Body of pancreas (tissue), 4 donors: ENCODE data around the gene TRMT11. TPM values are rescaled to one million over a fixed set of nuclear protein-coding genes. Genes with fewer than 3 reads are reported as not detected.

Source experiments
- ATAC-seq: fragments of 150-250 bp; one replicate; pipeline ENCODE4 v1.9.1; 2016
- DNase-seq, 4 donors: peaks; one replicate each; pipeline ENCODE4 v3.0.0-alpha.2; 2019
- H3K27ac ChIP-seq, 4 donors: fragments of 200-600 bp; sonication (generic); 1 replicate in 3 of 4; 2 replicates in 1 of 4; pipeline versions ENCODE4 v1.5.1 to v1.6.1; 2016 to 2019; ENCODE audit warnings: mild to moderate bottlenecking in 1 of 4, mixed read lengths in 1 of 4, moderate library complexity in 1 of 4
- H3K27me3 ChIP-seq, 2 donors: fragments of 200-600 bp; sonication (generic); one replicate each; pipeline ENCODE4 v1.6.0; 2016; ENCODE audit warnings: mild to moderate bottlenecking in 1 of 2
- H3K36me3 ChIP-seq, 2 donors: fragments of 200-600 bp; sonication (generic); replicated peaks in 1 of 2; 2 replicates each; pipeline ENCODE4 v1.5.1; 2016; ENCODE audit warnings: low read depth in 2 of 2; ENCODE audit not compliant: insufficient read depth in 1 of 2
- H3K4me1 ChIP-seq: fragments of 200-600 bp; sonication (generic); one replicate; pipeline ENCODE4 v1.6.0; 2016
- H3K4me3 ChIP-seq, 2 donors: fragments of 200-600 bp; sonication (generic); 1 replicate in 1 of 2; 2 replicates in 1 of 2; pipeline ENCODE4 v1.5.1; 2016 to 2019
- H3K9me3 ChIP-seq, 3 donors: fragments of 200-600 bp; sonication (generic); 1 replicate in 2 of 3; 2 replicates in 1 of 3; pipeline ENCODE4 v1.5.1; 2016
- POLR2A ChIP-seq, 3 donors: fragments of 450-650 bp; IDR thresholded peaks; one replicate each; pipeline ENCODE4 v1.6.1; 2016; ENCODE audit warnings: antibody characterized with exemption in 3 of 3, mild to moderate bottlenecking in 2 of 3
- WGBS, 2 donors: methylation state at CpG; one replicate each; pipeline ENCODE4 v1.1.5; 2017; 5-methylcytosine and 5-hydroxymethylcytosine counted together
- intact Hi-C: fragments of 100-400 bp; cut with DNase I; formaldehyde crosslinking; loops from one replicate; pipeline ENCODE4 v1.15.1; 2023
- small RNA-seq: library from RNA; depleted of rRNA; stranded (forward); fragments of <200 nt; gene quantifications from one replicate; pipeline ENCODE3, GENCODE V24; 2016
- total RNA-seq, 2 donors: library from RNA; depleted of rRNA; stranded (reverse); fragments of >200 nt; gene quantifications; one replicate each; pipeline ENCODE4 v1.1.0, GENCODE V29; 2016
- TF ChIP-seq, protein P1 (sequence below), 7 experiments: fragments of 450-650 bp in 4 of 7; fragments of 200-600 bp in 3 of 7; sonication (generic) in 3 of 7; IDR thresholded peaks; one replicate each; pipeline ENCODE4 v1.5.1; 2016 to 2019; ENCODE audit warnings: antibody characterized with exemption in 7 of 7

Gene TRMT11
- total RNA-seq, 2 donors from 2014 or later, result 26.5 to 26.7 TPM

DNA sequence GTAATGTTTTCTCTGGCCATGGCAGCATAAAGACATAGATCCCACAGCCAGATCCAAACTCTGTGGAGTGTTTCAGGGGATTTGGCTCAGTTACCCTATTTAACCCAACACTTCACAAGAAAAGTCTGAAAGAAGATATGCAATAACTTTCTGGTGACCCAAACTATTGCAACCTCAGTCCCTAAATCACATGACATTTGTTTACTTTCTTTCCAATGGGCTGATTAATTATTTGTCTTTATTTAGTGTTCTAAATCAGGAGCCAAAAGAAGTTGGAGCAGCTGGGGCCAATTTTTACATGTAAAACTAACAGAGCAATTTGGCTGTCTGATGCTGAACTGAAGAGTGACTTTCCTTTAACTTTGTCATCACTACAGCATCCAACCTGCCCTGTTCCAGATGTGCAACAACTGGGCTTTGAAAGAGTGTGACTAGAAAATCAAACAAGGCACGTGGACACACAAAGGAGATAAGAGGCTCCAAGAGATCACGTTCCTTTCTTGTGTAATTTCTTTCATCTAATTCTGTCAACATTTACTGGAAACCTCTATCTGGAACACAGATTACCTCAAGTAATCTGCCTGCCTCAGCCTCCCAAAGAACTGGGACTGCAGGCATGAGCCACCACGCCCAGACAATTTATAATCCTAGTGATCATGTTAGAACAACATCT, 90.8 kb downstream of the TRMT11 start:
- no peak for ATAC-seq
- intact Hi-C loops, result no loop called here

DNA sequence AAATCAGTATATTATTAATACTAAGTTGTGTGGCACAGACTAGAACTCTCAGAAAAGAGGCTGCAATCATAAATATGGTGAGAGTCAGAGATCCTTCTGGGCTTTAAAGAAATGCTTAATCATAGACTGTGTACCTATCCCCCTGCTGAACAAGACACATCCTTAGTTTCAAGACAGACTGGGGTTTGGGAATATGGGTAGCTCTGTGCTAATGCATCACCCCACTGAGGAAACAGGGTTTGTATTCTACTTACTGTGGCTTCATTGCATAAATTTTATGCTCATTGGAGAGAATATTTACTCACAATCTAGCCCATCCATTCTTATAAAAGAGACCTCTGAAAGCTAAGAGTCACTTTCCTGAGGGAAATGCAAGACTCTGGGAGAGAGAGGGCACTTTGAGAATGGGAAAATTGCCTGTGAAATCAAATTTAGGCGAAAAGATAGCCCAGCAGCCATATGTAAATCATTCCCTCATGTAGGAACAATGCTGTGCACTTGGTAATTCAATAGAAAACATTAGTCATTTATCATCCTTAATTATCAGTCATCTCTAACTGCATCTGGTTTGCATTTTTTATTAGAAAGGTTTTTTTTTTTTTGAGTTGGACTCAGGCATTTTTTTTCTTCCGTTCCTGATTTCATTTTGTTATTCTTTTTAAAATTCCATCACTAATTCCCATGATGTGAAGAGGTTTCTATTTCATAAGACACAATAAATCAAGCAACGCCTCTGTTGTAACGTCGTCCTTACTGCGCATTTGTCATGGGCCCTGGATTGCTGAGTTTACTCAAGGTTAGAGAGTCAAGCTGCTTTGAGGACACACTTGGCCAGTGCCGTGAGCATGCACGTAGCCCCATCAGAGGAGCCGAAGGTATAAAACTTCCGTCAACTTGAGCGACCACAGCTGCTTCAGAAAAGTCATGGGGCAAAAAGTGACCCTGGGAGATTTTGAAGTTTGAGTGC, 91.8 kb downstream of the TRMT11 start:
- intact Hi-C loops, result no loop called here
- H3K4me3 ChIP-seq, result no peak overlapping the region
- no peaks in the 10 kb centered on the region for H3K9me3 ChIP-seq
- H3K4me1 ChIP-seq, result peaks cover 13% of the 10 kb centered on the region
- no peaks in the 10 kb centered on the region for H3K36me3 ChIP-seq
- ATAC-seq (peak; percentile 15), DNase-seq (peak in 1 of 4 donors; percentile 13)
- WGBS, 2 donors, result 86 to 89% methylated on average over 11 of the region's 11 CpGs
- H3K27me3 ChIP-seq, result no peaks in the 10 kb centered on the region
- TF ChIP-seq, protein P1, sequence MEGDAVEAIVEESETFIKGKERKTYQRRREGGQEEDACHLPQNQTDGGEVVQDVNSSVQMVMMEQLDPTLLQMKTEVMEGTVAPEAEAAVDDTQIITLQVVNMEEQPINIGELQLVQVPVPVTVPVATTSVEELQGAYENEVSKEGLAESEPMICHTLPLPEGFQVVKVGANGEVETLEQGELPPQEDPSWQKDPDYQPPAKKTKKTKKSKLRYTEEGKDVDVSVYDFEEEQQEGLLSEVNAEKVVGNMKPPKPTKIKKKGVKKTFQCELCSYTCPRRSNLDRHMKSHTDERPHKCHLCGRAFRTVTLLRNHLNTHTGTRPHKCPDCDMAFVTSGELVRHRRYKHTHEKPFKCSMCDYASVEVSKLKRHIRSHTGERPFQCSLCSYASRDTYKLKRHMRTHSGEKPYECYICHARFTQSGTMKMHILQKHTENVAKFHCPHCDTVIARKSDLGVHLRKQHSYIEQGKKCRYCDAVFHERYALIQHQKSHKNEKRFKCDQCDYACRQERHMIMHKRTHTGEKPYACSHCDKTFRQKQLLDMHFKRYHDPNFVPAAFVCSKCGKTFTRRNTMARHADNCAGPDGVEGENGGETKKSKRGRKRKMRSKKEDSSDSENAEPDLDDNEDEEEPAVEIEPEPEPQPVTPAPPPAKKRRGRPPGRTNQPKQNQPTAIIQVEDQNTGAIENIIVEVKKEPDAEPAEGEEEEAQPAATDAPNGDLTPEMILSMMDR (IDR thresholded peaks at IDR 0.05), result no peak
- no peak for TF ChIP-seq POLR2A (IDR thresholded peaks at IDR 0.05)
- H3K27ac ChIP-seq, result no peak overlapping the region

More for the DNA sequence above, 90.8 kb downstream of the TRMT11 start:
- no peak for TF ChIP-seq POLR2A (IDR thresholded peaks at IDR 0.05)
- TF ChIP-seq, protein P1 (IDR thresholded peaks at IDR 0.05), result no peak
- no peak for DNase-seq
- peaks cover 13% of the 10 kb centered on the region for H3K4me1 ChIP-seq
- H3K27ac ChIP-seq, result no peak overlapping the region
- no peak overlapping the region for H3K4me3 ChIP-seq
- no peaks in the 10 kb centered on the region for H3K27me3 ChIP-seq
- 40 to 51% methylated on average over 3 of the region's 3 CpGs for WGBS, 2 donors
- H3K36me3 ChIP-seq, result no peaks in the 10 kb centered on the region
- H3K9me3 ChIP-seq, result no peaks in the 10 kb centered on the region

DNA sequence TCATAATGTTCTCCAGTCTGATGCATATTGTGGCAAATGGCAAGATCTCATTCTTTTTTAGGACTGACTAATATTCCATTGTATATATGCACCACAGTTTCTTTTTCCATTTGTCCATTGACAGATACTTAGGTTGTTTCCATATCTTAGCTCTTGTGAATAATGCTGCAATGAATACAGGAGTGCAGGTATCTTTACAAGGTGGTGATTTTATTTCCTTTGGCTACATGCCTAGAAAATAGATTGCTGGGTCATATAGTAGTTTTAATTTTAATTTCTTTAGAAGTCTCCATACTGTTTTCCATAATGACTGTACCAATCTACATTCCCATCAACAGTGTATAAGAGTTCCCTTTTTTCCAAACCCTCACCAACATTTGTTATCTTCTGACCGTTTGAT, 97.5 kb downstream of the TRMT11 start:
- 86 to 94% methylated on average over 1 of the region's 1 CpG for whole genome bisulfite sequencing, 2 donors
- DNase-seq, result no peak
- no peak for ATAC-seq
- TF ChIP-seq, protein P1 (IDR thresholded peaks at IDR 0.05), result no peak
- TF ChIP-seq POLR2A (IDR thresholded peaks at IDR 0.05), result no peak
- intact Hi-C loops, result no loop called here
- H3K36me3 ChIP-seq, result no peaks in the 10 kb centered on the region
- no peaks in the 10 kb centered on the region for H3K9me3 ChIP-seq
- no peaks in the 10 kb centered on the region for H3K4me1 ChIP-seq
- no peak overlapping the region for H3K27ac ChIP-seq
- no peaks in the 10 kb centered on the region for H3K27me3 ChIP-seq
- no peak overlapping the region for H3K4me3 ChIP-seq

DNA sequence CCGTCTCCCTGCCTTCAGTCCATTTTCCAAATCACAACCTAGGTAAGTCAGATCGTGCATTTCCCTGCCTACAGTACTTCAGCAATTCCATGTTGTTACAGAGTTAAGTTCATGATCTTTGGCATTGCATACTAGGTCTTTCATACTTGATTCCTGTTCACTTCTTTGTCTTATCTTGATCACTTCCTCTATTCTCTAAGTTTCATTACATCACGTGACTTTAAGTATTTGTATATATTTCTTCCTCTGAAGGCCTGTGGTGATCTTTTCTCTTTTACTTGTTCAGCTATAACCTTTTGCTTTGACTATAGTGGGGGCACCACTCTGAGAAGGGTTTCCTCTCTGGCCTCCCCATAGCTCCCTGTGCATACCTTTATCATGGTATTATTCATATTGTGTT, 100.2 kb downstream of the TRMT11 start:
- intact Hi-C loops, result no loop called here
- 88% methylated on average over 3 of the region's 3 CpGs for WGBS, 2 donors
- no peaks in the 10 kb centered on the region for H3K9me3 ChIP-seq

More for the DNA sequence above, 100.2 kb downstream of the TRMT11 start:
- ATAC-seq, result no peak
- Histone ChIP-seq H3K4me1 (no peaks in the 10 kb centered on the region), H3K27ac (no peak overlapping the region), H3K4me3 (no peak overlapping the region), H3K27me3 (no peaks in the 10 kb centered on the region), H3K36me3 (no peaks in the 10 kb centered on the region)
- TF ChIP-seq POLR2A (IDR thresholded peaks at IDR 0.05), result no peak
- TF ChIP-seq, protein P1 (IDR thresholded peaks at IDR 0.05), result no peak
- no peak for DNase-seq

Small RNAs within 50 kb of the gene (small RNA-seq; reads per million reads assigned to genes)
- not detected for gene RNA5SP216

Other genes with a start within 250 kb of the TRMT11 start
- 1 to 10 TPM; 2.6 to 7.3 TPM for gene HEY2, start 236.9 kb upstream of the TRMT11 start, total RNA-seq
- 10 to 100 TPM; 26.5 to 30.0 TPM for gene NCOA7, start 195.6 kb upstream of the TRMT11 start, total RNA-seq
- gene HINT3, start 29.8 kb upstream of the TRMT11 start, total RNA-seq, result 10 to 100 TPM in 1 of 2 donors, 1 to 10 TPM in 1; 8.8 to 14.5 TPM